H54 (cell line): Measurements from ENCODE around the gene HDAC8.

Experiments
- DNase-seq: peaks from one replicate; pipeline ENCODE4 v3.0.0; 2011; ENCODE audit warnings: low spot score, mixed read lengths; ENCODE audit not compliant: insufficient read length
- FAIRE-seq: peaks from 3 replicates; lab custom pipeline; 2011; peaks lifted over from hg19 to GRCh38; lab: Jason Lieb, UNC
- POLR2A ChIP-seq: IDR thresholded peaks from 2 replicates; pipeline ENCODE4 v1.6.1; 2011; ENCODE audit warnings: low read depth, mild to moderate bottlenecking, low read length

Gene HDAC8

GRCh38 chrX:72366701-72367454 lies 205.8 kb downstream of the HDAC8 start:
- no peak for TF ChIP-seq POLR2A

GRCh38 chrX:72366178-72366577 lies 206.5 kb downstream of the HDAC8 start:
- no peak for FAIRE-seq
- no peak for DNase-seq
- no peak for TF ChIP-seq POLR2A

More at GRCh38 chrX:72366701-72367454, 205.8 kb downstream of the HDAC8 start:
- DNase-seq (no peak), FAIRE-seq (no peak)

- DNase-seq = no peak
Observed at GRCh38 chrX:72365126-72365525, 207.5 kb downstream of the HDAC8 start.

GRCh38 chrX:72360326-72360725 lies 212.3 kb downstream of the HDAC8 start:
- FAIRE-seq (no peak), DNase-seq (no peak)
- TF ChIP-seq POLR2A = no peak

More at GRCh38 chrX:72365126-72365525, 207.5 kb downstream of the HDAC8 start:
- no peak for FAIRE-seq
- TF ChIP-seq POLR2A = no peak

- TF ChIP-seq POLR2A = no peak
- DNase-seq = peak; percentile 13
- FAIRE-seq = peak; percentile 82
Observed at GRCh38 chrX:72358313-72358712, 214.3 kb downstream of the HDAC8 start.

GRCh38 chrX:72352786-72353185 lies 219.9 kb downstream of the HDAC8 start:
- no peak for FAIRE-seq

GRCh38 chrX:72351606-72352334 lies 220.9 kb downstream of the HDAC8 start:
- no peak for DNase-seq
- FAIRE-seq = no peak
- TF ChIP-seq POLR2A = no peak

More at GRCh38 chrX:72352786-72353185, 219.9 kb downstream of the HDAC8 start:
- TF ChIP-seq POLR2A = no peak
- no peak for DNase-seq

- no peak for TF ChIP-seq POLR2A
- no peak for FAIRE-seq
- peak; percentile 6 for DNase-seq
Observed at GRCh38 chrX:72349190-72349589, 223.5 kb downstream of the HDAC8 start.

- DNase-seq (no peak), FAIRE-seq (no peak)
- no peak for TF ChIP-seq POLR2A
Observed at GRCh38 chrX:72348247-72348979, 224.2 kb downstream of the HDAC8 start.

GRCh38 chrX:72347366-72347765 lies 225.3 kb downstream of the HDAC8 start:
- FAIRE-seq (no peak), DNase-seq (no peak)
- no peak for TF ChIP-seq POLR2A

GRCh38 chrX:72346302-72346949 lies 226.2 kb downstream of the HDAC8 start:
- DNase-seq (no peak), FAIRE-seq (no peak)
- TF ChIP-seq POLR2A = no peak

GRCh38 chrX:72340626-72341025 lies 232.0 kb downstream of the HDAC8 start:
- no peak for TF ChIP-seq POLR2A
- DNase-seq (no peak), FAIRE-seq (no peak)

- no peak for FAIRE-seq
- no peak for TF ChIP-seq POLR2A
Observed at GRCh38 chrX:72340041-72340440, 232.6 kb downstream of the HDAC8 start.

More at GRCh38 chrX:72340041-72340440, 232.6 kb downstream of the HDAC8 start:
- no peak for DNase-seq
